CD4-positive, alpha-beta T cell treated with Interleukin-10 for 1 hour (primary cell): ENCODE measurements around the gene XPNPEP3.
A peak's percentile ranks its signal among the peaks of the same experiment; 100 is the strongest.

ENCODE experiments used
- DNase-seq: peaks from one replicate; pipeline ENCODE4 v3.0.0-alpha.2; 2020

The XPNPEP3 gene

GRCh38 chr22:40951795-40952605 lies 95.1 kb downstream of the XPNPEP3 start:
- peak; percentile 36 for DNase-seq

DNA sequence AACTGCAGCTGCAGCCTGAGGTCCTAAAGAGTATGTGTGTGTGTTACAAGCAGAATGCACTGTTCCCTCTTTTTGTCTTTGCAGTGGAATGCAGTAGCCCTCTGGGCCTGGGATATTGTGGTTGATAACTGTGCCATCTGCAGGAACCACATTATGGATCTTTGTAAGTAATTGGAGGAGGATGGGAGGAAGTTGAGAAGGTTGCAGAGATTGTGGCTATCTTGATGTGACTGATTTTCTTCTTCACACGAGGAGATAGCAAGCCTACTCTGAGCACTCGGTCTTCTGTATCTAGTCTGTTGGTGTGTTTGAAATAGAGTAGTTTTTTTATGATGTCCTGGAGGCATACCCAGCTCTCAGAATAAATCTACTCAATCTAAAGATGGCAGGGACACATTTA lies 96.5 kb downstream of the XPNPEP3 start:
- DNase-seq, result no peak

DNA sequence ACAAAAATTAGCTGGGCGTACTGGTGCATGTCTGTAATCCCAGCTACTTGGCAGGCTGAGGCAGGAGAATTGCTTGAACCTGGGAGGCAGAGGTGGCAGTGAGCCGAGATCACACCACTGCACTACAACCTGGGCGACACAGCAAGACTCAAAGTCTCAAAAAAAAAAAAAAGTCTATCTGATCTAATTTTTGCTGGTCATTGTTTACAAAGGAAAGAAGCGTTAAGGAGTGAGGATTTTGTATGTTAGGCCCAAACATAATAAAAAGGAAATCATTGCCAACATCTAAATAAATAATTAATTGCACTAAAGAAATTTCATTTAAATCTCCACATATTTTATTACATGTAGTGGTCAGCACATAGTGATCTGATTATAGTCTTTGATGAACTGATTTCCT lies 97.2 kb downstream of the XPNPEP3 start:
- DNase-seq, result no peak

- DNase-seq, result no peak
These were observed 98.6 kb downstream of the XPNPEP3 start for GRCh38 chr22:40955571-40955970.

DNA sequence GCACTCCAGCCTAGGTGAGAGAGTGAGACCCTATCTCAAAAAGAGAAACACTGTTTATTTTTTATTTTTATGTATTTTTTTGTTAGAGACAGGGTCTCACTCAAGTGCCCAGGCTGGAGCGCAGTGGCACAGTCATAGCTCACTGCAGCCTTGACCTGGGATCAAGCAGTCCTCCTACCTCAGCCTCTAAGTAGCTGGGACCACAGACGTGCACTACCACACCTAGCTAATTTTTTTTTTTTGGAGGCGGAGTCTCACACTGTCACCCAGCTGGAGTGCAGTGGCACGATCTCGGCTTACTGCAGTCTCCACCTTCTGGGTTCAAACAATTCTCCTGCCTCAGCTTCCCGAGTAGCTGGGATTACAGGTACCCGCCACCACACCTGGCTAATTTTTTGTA lies 100.7 kb downstream of the XPNPEP3 start:
- no peak for DNase-seq

DNA sequence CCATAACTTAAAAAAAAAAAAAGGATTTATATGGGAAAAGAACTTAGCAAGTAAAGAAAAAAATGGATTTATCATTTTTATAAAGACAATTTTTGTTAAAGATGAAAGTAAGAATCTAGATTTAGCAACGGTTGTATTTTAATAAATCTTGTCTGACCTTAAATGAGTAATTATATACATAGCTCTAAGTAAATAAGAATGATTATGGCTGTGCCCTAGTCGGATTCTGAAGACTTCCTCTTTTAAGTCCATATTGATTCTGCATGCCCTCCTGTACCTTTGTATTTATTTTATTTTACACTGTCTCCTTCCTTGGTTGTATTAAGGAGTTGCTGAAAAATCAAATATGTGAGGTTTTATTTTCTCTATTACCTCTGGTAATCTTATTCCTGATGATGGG lies 101.4 kb downstream of the XPNPEP3 start:
- DNase-seq, result no peak

- no peak for DNase-seq
These were observed 103.2 kb downstream of the XPNPEP3 start for GRCh38 chr22:40960145-40960544.

- DNase-seq, result no peak
These were observed 109.2 kb downstream of the XPNPEP3 start for GRCh38 chr22:40965936-40966725.

GRCh38 chr22:40966726-40967085 lies 109.8 kb downstream of the XPNPEP3 start:
- no peak for DNase-seq

DNA sequence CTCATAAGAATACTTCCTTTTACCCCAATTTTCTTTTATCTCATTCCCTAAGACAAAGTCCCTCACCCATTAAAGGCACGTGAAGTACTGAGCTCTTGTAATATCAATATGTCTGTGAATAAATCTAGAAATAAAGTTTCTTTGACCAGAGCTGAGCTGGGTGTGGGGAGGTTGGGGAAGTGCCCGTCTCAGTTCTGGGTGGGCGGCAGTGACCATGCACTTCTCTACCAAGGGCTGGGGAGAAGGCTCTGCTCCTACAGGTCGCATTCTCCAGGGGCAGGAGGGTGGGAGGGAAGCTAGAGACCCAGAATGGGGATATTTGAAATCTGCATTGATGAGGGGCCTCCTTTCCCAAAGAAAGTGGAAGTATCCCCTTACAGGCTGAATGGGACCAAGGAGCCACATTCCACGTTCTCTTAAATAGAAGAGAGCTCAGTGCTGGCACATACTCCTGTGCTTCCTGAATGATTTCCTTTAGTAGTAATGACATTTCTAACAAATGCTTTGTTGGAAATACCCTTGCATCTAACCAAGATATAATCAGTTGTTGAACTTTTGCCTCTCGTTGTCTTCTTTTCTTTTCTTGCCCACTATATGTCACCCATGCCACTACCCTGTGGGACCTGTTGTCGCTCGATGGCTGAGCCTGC lies 110.3 kb downstream of the XPNPEP3 start:
- DNase-seq, result no peak

- DNase-seq, result no peak
These were observed 115.6 kb downstream of the XPNPEP3 start for GRCh38 chr22:40972587-40972986.

DNA sequence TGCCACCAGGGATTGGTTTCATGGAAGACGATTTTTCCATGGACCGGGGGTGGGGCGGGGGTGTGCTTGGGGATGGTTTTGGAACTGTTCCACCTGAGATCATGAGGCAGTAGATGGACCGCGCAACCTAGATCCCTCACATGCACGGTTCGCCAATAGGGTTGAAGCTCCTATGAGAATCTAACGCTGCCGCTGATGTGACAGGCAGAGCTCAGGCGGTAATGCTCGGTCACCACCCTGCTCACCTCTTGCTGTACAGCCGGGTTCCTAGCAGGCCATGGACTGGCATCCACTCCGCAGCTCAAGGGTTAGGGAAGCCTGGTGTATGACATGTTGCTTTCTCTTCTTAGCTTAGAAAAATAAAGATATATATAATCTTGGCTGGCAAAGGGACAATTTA lies 116.2 kb downstream of the XPNPEP3 start:
- no peak for DNase-seq

DNA sequence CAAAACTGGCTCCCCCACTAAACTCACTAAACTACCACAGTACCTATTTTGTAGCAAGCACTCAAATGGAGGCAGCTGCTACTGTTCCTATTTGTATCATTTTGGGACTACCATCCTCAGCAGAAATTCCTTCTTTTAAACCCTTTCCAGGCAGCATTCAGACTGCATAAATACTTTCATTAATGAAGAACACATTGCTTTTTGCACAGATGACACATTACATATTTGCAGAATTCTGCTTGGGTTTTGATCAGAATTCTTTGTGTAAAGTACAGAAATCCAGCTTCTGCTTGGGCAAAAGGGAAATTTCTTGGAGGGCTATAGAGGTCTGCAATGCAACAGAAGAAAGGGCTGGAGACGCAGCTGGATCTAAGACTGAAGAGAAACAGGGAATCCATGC lies 118.4 kb downstream of the XPNPEP3 start:
- DNase-seq, result no peak

DNA sequence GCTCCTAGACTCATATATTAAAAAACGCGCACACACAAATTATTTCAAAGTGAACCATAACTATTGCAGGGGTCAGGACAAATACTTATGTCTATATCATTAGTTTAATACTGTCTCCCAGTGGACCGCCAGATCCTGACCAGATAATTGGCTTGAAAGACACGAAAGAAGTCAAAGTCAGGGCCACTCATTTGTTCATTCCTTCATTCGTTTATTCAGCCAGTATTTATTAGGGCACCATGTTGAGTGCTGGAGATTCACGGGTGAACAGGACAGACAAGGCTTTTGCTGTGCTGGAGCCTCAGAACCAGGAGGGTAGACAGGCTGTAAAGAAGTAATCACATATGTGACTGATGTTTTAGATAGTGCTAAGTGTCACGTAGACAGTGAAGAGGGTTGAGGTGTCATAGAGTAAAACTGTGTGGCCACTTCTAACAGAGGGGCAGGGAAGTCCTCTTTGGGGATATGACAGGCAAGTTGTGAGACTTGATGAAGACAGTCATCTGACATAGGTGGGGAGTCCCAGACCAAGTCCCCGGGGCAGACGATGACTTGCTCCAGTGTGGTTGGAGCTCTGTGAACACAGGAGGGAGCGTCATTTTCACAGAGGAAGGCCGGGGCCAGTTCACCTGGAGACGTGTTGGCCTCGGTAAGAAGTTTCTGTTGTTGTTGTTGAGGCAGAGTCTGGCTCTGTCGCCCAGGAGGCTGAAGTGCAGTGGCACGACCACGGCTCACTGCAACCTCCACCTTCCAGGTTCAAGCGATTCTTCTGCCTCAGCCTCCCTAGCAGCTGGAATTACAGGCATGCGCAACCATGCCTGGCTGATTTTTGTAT lies 120.1 kb downstream of the XPNPEP3 start:
- no peak for DNase-seq

GRCh38 chr22:40979198-40979597 lies 122.2 kb downstream of the XPNPEP3 start:
- DNase-seq, result no peak

DNA sequence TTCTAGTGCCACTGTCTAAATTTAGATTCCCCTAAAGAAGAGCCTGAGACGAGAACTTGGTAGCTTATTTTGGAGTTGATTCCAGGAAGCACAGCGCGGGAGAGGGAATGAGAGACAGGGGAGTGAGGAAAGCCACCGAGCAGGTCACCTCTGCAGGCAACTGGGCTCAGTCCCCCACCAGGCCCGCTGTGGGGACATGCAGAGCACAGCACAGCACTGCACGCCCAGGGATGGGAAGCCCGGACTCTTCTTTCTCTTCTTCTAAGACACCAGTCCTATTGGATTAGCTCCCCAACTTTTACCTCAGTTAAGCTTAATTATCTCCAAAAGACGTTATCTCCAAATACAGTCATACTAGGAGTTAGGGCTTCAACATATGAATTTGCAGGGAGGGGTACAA lies 122.9 kb downstream of the XPNPEP3 start:
- DNase-seq, result no peak
